Small intestine (tissue), 7 donors: ENCODE data around the gene CBARP. TPM values are rescaled to one million over a fixed set of nuclear protein-coding genes. Genes with fewer than 3 reads are reported as not detected.
A peak's percentile ranks its signal among the peaks of the same experiment; 100 is the strongest.

Experiments used
- DNase-seq, 2 donors: peaks; one replicate each; pipeline versions ENCODE4 v3.0.0 to v3.0.0-alpha.2; 2013
- FAIRE-seq: peaks from 2 replicates; lab custom pipeline; 2012; peaks lifted over from hg19 to GRCh38; lab: Jason Lieb, UNC
- H3K27ac ChIP-seq, 3 donors: one replicate each; pipeline ENCODE4 v1.5.1; 2013; ENCODE audit warnings: low read length in 2 of 3, mild to moderate bottlenecking in 2 of 3, control low read depth in 1 of 3, inconsistent platforms in 1 of 3, low read depth in 1 of 3, moderate library complexity in 1 of 3
- H3K27me3 ChIP-seq, 3 donors: one replicate each; pipeline ENCODE4 v1.6.1; 2013; ENCODE audit warnings: low read length in 3 of 3, inconsistent platforms in 1 of 3; ENCODE audit not compliant: control insufficient read depth in 3 of 3, insufficient read depth in 3 of 3
- H3K36me3 ChIP-seq, 3 donors: one replicate each; pipeline ENCODE4 v1.6.1; 2013; ENCODE audit warnings: low read length in 3 of 3, inconsistent platforms in 1 of 3, low read depth in 1 of 3, mild to moderate bottlenecking in 1 of 3, moderate library complexity in 1 of 3; ENCODE audit not compliant: control insufficient read depth in 3 of 3, insufficient read depth in 2 of 3
- H3K4me1 ChIP-seq, 3 donors: one replicate each; pipeline ENCODE4 v1.6.1; 2013; ENCODE audit warnings: low read length in 2 of 3, inconsistent platforms in 1 of 3, low read depth in 1 of 3, mild to moderate bottlenecking in 1 of 3, moderate library complexity in 1 of 3; ENCODE audit not compliant: control insufficient read depth in 3 of 3, insufficient read depth in 2 of 3
- H3K4me3 ChIP-seq, 3 donors: one replicate each; pipeline ENCODE4 v1.5.1; 2013; ENCODE audit warnings: low read length in 3 of 3, control low read depth in 1 of 3, inconsistent platforms in 1 of 3, low read depth in 1 of 3, mild to moderate bottlenecking in 1 of 3, moderate library complexity in 1 of 3
- H3K9me3 ChIP-seq, 2 donors: one replicate each; pipeline ENCODE4 v1.6.1; 2013; ENCODE audit warnings: low read depth in 1 of 2, low read length in 1 of 2; ENCODE audit not compliant: control insufficient read depth in 2 of 2, insufficient read depth in 1 of 2
- WGBS, 3 donors: extraction: QIAGEN DNeasy Blood & Tissue Kit; methylation state at CpG; one replicate each; pipeline ENCODE4 v1.1.7; 2013; 5-methylcytosine and 5-hydroxymethylcytosine counted together
- polyA plus RNA-seq, 4 donors: library from polyadenylated mRNA; stranded (reverse) in 3 of 4; unstranded in 1 of 4; fragments of 200-250 nt in 3 of 4; fragments of 120-200 nt in 1 of 4; gene quantifications; one replicate each; pipeline versions ENCODE4 v1.2.1 to v1.2.3, GENCODE V29; 2013
- donor health status: healthy with polysubstance abuse.
- donor health status: control.
- donor health status: control.
- donor health status: Bipolar disorder and iron deficiency.
- donor health status: healthy.

The CBARP gene
- polyA plus RNA-seq, 4 donors: 0.30 to 0.41 TPM; not detected in 2

DNA sequence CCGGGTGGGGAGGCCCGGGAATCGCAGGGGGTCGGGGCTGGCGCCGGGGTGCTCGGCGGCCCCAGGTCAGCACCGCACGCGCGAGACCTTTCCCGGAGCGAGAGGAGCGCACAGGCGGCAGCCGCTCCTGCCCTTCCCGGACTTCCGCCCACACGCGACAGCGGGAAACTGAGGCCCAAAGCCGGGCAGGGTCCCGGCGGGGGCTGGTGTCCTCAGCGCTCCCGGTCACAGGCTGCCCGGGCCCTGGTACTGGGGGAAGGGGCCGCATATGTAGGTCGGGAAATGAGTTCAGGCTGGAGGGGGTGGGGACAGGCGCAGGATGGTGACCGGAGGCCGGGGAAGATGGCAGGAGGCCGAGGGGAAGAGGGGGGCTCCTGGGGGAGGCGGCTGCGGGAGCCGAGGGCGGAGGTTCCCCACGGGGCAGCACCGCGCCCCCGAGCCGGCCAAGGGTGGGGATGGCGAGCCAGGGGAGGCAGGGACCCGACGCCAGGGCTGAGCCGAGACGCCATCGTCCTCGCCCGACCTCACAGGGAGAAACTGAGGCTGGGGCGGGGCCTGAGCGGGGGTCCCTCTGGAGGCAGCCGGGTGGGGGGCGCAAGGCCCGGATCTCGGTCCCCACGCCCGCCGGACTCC lies 662 bp downstream of the CBARP start:
- no peak for FAIRE-seq
- Histone ChIP-seq H3K4me1 (peaks cover 3 to 33% (median 3%) of the 10 kb centered on the region in 3 donors), H3K27ac (no peak overlapping the region), H3K27me3 (peaks cover 5 to 23% (median 6%) of the 10 kb centered on the region in 3 donors), H3K4me3 (peak overlapping the region in 2 of 3 donors; percentile 49 to 60), H3K36me3 (peaks cover 0 to 20% (median 0%) of the 10 kb centered on the region in 3 donors), H3K9me3 (no peaks in the 10 kb centered on the region)
- peak in 1 of 2 donors; percentile 61 for DNase-seq
- 0 to 1% (median 1%) methylated on average over 28 to 60 of the region's 60 CpGs for WGBS, 3 donors

DNA sequence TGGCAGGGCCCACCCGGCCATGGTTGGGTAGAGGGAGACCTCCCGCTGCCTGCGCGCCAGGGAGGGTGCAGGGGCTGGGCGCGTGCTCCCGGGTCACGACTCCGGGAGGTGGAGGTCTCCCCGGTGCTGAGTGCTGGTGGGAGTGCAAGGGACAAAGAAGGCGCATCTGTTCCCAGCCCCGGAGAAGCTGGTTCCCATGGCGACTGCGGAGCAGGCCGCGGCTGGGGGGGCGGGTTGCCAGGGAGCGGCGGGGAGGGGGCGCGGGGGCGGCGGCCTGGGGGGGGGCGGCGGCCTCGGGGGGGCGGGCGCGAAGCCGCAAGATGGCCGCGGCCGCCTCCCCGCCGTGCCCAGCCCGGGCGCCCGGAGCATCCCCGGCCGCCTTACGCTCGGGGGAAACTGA lies 1.2 kb downstream of the CBARP start:
- Histone ChIP-seq H3K27me3 (peaks cover 5 to 23% (median 6%) of the 10 kb centered on the region in 3 donors), H3K4me1 (peaks cover 3 to 38% (median 3%) of the 10 kb centered on the region in 3 donors), H3K9me3 (no peaks in the 10 kb centered on the region), H3K4me3 (peak overlapping the region in 1 of 3 donors; percentile 60), H3K27ac (no peak overlapping the region), H3K36me3 (peaks cover 0 to 19% (median 0%) of the 10 kb centered on the region in 3 donors)
- DNase-seq (no peak), FAIRE-seq (no peak)
- 9 to 22% (median 9%) methylated on average over 18 to 42 of the region's 42 CpGs for WGBS, 3 donors

DNA sequence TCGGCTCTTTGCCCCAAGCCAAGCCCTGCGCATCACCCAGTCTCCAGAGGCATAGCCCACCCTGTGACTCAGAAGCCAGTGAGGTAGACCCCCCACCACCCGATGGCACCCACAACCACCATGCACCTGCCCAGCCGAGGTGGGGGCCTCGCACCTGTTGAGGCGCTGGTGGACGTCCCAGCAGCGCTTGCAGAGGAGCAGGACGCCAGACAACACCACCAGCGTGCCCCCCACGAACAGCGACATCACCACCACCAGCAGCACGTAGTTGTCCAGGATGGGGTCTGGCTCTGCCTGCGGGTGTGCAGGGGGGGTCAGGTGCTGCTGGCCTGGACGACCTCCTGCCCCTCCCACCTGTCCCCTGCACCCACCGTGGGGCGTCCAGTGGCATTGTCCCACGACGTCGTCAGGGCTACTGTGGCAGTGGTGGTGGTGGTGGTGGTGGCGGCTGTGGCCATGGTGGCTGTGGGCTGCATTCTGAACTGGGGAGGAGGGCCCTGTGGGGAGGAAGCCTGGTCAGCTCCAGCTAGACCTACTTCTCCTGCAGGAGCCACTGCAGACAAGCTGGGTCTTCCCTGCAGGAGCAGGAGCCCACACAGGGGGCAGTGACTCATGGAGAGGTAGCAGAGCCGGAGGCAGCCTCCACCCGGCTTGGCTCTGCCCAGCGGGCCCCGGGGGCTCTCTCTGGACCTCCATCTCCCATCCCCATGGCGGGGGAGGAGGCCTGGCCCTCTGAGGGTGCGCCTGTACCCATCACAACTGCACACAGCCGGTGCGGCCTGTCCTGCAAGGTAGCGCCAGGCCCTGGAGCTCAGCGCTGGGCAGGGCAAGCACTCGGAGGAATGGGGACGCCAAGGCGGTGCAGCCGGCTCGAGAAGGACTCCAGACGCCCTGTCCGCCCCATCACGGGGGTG lies 1.9 kb downstream of the CBARP start:
- no peak overlapping the region for H3K27ac ChIP-seq

DNA sequence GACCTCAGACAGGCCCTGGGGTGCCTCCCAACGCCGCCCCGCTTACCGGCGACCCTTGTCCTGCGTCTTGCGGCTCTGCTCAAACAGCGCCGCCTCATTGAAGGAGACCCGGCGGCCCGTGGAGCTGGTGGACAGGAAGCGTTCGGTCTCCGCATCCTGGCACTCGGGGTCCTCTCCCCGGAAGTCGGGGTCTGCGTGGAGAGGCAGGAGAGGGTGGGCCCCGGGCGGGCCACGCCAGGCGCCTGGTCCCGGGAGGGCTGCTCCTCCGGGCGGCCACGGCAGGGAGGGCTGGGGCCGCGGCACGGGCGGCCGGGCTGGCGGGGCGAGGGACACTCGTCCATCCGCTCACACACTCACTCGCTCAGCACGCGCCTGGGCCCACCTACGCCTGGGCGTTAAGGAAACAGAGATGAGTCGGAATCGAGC lies 2.8 kb downstream of the CBARP start:
- 52 to 87% (median 60%) methylated on average over 43 of the region's 43 CpGs for WGBS, 3 donors
- H3K27ac ChIP-seq: no peak overlapping the region
- no peaks in the 10 kb centered on the region for H3K9me3 ChIP-seq
- FAIRE-seq (no peak), DNase-seq (no peak)
- peaks cover 0 to 37% (median 3%) of the 10 kb centered on the region in 3 donors for H3K4me1 ChIP-seq
- peaks cover 5 to 23% (median 6%) of the 10 kb centered on the region in 3 donors for H3K27me3 ChIP-seq
- H3K36me3 ChIP-seq: peaks cover 0 to 19% (median 0%) of the 10 kb centered on the region in 3 donors
- no peak overlapping the region for H3K4me3 ChIP-seq

More for the DNA sequence above, 1.9 kb downstream of the CBARP start:
- FAIRE-seq: no peak
- Histone ChIP-seq H3K4me3 (no peak overlapping the region), H3K27me3 (peaks cover 5 to 23% (median 6%) of the 10 kb centered on the region in 3 donors), H3K9me3 (no peaks in the 10 kb centered on the region), H3K4me1 (peaks cover 1 to 37% (median 3%) of the 10 kb centered on the region in 3 donors), H3K36me3 (peaks cover 0 to 19% (median 0%) of the 10 kb centered on the region in 3 donors)
- WGBS, 3 donors: 53 to 77% (median 57%) methylated on average over 31 to 39 of the region's 39 CpGs
- no peak for DNase-seq

DNA sequence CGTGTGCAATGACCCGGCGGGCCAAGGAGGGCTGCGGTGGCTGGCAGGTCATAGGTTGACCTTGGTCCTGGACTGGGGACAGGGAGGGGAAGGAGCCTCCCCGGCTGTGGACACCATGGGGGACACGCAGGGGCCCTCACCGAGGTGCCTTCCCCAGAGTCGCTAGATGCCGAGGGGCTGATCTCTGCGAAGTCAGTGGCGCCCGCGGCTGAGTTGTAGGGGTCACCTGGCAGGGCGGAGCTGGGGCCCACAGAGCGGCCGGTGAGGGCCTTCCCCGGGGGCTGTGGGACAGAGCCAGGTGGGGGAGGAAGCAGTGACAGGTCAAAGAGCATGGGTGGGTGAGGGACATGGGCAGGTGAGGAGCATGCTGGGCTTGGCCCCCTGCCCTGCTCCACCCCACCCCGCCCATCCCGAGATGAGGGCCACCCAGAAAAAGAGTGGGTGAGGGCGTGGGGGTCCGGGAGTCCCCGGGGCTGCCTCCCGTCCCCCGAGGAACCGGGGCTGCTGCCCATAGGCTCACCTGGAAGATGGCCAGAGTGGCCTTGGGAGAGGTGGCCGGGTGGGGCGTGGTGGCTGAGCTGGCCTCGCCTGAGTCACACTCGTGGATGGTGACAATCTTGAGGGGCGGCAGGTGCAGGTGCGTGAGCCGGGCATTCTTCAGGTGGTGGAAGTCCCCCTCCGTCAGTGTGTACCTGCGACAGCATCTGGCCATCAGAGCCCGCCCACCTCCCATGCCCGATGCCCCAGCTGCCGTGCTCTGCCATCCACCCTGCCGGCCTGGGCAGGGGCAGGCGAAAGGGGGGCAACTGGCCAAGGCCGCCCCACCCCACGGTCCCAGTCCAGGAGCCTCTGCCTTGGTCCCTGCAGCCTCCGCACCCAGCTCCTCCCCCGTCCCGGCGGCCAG lies 3.5 kb downstream of the CBARP start:
- DNase-seq (no peak), FAIRE-seq (no peak)
- H3K9me3 ChIP-seq: no peaks in the 10 kb centered on the region
- H3K27me3 ChIP-seq: peaks cover 5 to 23% (median 6%) of the 10 kb centered on the region in 3 donors
- WGBS, 3 donors: 27 to 81% (median 44%) methylated on average over 36 to 45 of the region's 45 CpGs
- H3K4me1 ChIP-seq: peaks cover 0 to 33% (median 3%) of the 10 kb centered on the region in 3 donors
- no peak overlapping the region for H3K27ac ChIP-seq
- peaks cover 0 to 19% (median 0%) of the 10 kb centered on the region in 3 donors for H3K36me3 ChIP-seq
- H3K4me3 ChIP-seq: no peak overlapping the region

- H3K9me3 ChIP-seq: no peaks in the 10 kb centered on the region
- peaks cover 0 to 32% (median 2%) of the 10 kb centered on the region in 3 donors for H3K4me1 ChIP-seq
- no peak for FAIRE-seq
- H3K36me3 ChIP-seq: peaks cover 0 to 20% (median 0%) of the 10 kb centered on the region in 3 donors
- WGBS, 3 donors: 33 to 75% (median 35%) methylated on average over 20 to 24 of the region's 24 CpGs
- H3K27ac ChIP-seq: no peak overlapping the region
- H3K27me3 ChIP-seq: peaks cover 5 to 20% (median 6%) of the 10 kb centered on the region in 3 donors
- no peak overlapping the region for H3K4me3 ChIP-seq
- no peak for DNase-seq
Observed at GRCh38 chr19:1233115-1233667, 4.6 kb downstream of the CBARP start.

DNA sequence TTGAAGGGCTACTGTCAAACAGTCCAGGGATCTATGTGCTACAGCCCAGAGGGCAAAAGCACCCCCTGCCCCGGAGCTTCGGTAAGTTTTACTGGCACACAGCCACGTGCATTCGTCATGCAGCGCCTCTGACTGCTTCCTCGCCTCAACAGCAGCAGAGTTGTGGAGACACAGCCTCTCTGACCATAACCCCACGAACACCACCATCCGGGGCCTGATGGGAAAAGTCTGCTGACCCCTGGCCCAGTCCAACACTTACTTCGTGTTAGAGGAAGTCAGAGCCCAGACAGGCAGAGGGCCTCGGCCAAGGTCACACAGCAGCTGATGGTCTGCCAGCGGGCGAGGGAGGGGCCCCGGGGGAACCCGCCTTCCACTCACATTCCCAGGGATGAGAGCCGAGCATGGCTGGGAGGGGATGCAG lies 5.1 kb downstream of the CBARP start:
- FAIRE-seq: no peak
- H3K4me1 ChIP-seq: peaks cover 0 to 29% (median 0%) of the 10 kb centered on the region in 3 donors
- no peaks in the 10 kb centered on the region for H3K9me3 ChIP-seq
- peaks cover 2 to 24% (median 4%) of the 10 kb centered on the region in 3 donors for H3K36me3 ChIP-seq
- WGBS, 3 donors: 13 to 32% (median 13%) methylated on average over 14 to 15 of the region's 15 CpGs
- peak overlapping the region in 1 of 3 donors; percentile 13 for H3K27ac ChIP-seq
- H3K27me3 ChIP-seq: peaks cover 5 to 18% (median 6%) of the 10 kb centered on the region in 3 donors
- H3K4me3 ChIP-seq: no peak overlapping the region
- DNase-seq: peak in 1 of 2 donors; percentile 55
